GM19099 (cell line): Measurements from ENCODE around the gene RUNX1.

Experiments used
- POLR2A ChIP-seq: IDR thresholded peaks from 3 replicates; pipeline ENCODE4 v1.6.1; 2011; ENCODE audit warnings: low read depth; ENCODE audit not compliant: insufficient read length; ENCODE audit errors: extremely low read depth

RUNX1 gene

DNA sequence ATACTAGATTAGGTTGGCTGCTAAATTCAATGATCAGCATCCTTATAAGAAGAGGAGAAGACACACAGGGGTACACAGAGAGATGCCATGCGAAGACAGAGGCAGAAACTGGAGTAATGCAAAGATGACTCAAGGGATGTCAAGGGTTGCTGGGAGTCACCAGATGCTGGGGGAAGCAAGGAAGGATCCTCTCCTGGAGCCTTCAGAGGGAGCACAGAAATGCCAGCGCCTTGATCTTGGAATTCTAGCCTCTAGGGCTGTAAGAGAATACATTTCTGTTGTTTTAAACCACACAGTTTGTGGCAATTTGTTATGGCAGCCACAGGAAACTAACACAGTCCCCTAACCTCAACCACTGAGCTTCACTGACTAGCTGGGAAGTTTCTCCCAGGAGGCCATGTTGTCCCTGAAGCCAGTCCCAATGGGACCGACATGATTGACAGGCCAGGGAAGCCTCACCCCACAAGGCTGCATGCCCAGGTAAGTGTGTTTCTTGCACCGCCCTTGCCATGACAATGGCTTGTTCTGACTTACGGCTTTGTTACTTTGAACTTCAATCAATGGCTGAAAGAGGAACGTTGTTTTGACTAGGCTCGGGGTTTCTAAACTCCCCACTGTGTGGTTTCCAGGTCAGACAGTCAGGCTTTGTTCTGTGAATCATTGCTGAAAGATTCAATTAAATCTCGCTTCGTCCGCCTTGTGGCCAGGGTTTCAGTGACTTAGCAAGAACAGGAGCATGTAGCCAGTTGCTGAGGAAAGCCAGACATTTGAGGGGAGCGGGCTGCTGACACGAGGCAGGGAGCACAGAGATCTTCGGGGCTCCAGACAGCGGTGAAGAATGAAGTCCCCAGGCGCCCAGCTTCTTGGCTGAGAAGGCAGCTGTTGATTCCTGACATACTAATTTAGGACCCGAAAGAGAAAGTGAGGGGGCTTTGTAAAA lies 62.3 kb downstream of the RUNX1 start:
- TF ChIP-seq POLR2A = no peak

DNA sequence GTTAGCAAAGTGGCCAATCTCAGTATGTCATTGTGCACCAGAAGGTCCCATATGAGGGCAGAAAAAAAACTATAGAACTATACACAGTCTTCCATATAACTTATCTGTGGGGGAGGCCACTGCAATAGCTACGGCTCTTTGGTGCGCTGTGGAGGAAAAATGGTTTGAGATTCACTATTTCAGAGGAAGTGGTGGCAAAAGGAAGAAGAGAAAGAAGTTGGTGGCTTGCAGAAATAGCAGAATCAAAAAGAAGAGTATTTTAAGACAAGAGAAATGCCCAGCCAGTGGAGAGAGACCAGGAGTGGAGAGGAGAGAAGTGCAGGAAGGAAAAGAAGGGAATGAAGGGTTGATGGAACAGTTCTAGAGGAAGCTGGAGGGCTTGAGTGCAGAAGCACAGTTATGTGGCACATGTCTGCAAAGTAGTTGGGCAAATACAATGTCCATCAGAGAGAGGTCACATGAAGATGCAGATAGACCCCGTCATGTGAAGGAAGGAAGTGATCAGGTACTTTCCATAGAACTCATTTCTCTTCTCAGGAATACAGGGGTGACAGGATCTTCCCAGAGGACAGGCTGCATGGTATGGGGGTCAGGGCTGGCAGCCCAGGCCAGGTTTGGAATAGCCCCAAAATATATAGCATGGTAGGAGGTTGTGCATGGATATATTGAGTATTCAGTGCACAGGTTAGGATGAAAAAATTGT lies 64.6 kb downstream of the RUNX1 start:
- no peak for TF ChIP-seq POLR2A

DNA sequence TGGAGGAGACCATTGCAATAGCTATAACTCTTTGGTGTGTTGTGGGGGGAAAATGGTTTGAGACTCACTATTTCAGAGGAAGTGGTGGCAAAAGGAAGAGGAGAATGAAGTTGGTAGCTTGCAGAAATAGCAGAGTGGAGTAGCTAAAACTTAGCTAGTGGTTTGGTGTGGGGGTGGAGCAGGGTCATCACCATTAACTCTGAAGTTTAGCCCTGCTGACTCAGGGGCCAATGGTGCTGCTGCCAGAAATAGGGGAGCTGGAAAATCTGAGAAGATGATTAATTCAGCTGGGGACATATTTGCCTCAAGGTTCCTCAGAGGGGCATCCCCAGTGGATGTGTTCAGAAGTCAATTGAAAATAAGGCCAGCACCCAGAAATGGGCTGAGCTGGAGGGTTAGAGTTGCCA lies 65.4 kb downstream of the RUNX1 start:
- TF ChIP-seq POLR2A = no peak

DNA sequence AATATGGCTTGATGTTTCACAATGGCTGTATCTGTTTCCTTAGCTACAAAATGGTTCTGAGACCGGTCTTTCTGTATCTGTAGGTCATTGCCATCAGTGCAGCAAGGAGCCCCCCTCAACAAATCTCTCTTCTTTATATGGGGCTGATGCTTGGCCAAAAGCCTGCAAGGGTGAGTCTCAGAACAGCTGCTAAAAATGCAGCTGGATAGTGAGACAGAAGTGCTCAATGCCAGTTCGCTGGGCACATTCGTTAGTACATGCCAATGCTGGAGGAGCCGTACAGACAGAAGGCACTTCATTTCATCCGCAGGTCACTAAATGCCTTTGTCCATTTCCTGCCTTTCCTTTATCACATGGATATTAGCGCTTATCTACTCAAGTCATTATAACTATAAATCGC lies 67.3 kb downstream of the RUNX1 start:
- no peak for TF ChIP-seq POLR2A

DNA sequence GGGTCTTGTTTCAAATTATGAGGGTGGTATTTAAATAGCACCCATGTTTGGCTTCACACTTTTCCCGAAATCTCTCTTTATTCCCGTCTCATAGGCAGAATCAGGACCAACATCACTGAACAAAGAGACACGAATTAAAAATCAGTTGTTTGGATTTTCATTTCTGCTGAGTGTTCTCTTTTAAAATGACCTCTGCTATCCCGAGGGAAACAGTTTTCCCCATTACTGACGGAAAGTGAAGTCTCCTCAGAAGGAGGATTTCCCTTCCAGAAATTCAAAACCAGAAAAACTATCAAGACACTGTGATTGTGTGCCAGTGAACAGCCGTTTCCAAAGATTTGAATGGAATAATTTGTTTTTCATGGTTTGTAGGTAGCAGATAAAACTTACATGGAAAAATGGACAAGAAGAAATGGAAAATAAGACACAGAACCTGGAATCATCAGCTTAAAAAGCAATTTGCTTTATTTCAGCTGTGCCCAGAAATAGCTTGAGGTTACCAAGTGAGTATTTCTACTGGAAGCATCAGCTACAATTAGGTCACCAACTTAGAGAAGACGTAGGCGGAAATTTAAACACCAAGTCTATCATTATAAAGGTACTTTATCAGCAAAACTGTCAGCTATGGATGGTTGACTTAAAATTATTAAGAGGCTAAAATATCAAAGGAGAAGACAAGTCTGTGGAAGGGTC lies 68.5 kb downstream of the RUNX1 start:
- no peak for TF ChIP-seq POLR2A

DNA sequence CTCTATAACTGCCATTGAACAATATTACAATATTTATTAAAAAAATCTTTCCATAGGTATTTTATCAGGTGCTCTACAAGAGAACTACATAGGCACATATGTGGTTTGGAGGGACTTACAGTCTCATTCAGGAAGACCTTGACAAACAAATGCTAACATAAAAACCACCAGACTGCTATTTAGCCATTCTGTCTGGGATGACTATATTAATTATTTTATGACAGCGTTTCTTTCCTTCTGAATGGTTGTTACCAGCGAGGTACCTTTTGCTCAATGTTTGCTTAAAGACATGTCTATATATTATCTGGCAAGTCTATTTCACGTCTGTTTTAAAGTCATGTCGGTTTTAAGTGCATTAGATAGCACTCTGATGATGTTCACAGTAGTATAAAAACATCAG lies 69.7 kb downstream of the RUNX1 start:
- TF ChIP-seq POLR2A = no peak

DNA sequence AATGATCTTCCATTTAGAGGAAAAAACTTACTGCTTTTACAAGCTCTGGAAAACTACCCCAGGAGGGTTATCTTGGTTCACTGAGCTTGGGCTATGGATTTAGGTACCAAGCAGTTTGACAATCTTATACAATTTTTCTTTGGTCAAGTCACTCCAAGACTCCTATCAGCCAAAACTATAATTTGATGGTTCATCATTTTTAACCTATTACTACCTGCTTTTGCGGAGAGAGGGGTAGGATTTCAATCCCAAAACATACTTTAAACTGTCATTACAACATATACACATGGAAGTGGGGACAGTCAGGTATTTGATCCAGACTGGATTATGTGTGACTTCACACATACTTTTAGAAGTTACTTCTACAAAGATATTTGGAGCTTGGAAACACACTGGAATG lies 71.8 kb downstream of the RUNX1 start:
- no peak for TF ChIP-seq POLR2A

DNA sequence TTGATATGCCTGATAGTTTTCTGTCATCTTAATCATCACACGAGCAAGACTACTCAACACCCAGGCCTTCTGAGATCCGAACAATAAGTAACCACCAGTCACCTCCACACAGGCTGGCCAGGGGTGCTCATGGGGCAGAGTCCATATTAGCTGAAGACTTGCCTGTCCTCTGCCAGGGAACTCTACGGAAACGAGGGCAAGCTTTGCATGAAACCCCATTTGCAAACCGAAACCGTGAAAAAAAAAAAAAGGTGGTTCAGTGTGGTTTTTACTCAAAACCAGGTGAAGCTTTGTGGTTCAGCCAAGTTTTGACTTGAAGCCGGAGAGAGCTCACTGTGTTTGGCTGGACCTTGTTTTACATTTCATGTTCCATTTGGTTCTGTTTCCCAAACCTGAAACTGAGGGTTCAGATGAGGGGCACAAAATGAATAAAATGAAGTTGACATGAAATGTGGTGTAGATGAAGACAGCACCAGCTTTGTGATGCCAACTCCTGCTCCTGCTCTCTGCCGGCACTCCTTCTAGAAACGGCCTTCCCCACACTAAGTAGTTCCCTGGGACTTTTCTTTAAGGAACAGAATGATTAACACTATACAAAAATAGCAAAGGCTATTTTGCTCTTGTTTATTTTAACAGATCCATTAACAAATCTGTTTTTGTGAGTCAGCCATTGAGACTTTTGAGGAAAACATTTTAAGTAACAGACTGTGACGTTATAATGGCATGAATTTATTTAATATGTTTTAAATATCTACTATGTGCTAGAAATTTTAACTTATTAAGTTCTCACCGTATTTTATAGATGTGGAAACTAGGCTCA lies 74.7 kb downstream of the RUNX1 start:
- no peak for TF ChIP-seq POLR2A

DNA sequence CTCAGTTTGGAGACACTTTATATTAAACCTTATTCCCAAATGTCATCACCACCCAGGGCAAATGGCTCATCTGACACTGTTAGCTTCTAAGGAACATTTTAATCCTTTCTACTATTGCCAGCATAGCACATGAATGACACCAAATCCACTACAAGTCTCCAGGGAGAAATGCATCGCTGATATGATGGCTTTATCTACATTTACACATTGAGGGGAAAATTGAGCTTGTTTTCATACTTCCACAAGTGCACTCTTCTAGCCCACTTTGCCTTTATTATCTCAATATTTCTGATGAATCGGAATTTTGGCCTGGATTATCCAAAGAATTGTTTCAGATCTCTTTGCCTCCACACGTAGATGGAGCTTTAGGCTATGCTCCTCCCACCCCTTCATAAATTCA lies 75.4 kb downstream of the RUNX1 start:
- no peak for TF ChIP-seq POLR2A

DNA sequence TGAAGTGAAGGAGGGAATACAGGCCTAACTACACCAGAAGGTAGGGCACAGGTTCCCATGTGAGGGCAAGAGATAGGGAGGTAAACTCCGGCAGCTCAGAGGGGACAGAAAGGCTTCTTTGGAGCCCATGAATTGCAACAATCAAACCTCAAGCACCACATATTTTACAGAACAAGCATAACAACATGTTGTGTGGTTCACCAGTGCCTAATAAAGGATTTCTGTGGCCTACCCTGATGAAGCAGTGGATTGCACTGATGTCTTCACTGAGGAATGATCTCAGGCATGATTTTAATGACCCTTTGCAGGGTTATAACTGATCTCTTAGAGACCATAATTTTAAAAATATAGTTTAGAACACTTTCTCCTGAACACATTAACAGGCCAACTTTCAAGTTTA lies 77.4 kb downstream of the RUNX1 start:
- TF ChIP-seq POLR2A = no peak

DNA sequence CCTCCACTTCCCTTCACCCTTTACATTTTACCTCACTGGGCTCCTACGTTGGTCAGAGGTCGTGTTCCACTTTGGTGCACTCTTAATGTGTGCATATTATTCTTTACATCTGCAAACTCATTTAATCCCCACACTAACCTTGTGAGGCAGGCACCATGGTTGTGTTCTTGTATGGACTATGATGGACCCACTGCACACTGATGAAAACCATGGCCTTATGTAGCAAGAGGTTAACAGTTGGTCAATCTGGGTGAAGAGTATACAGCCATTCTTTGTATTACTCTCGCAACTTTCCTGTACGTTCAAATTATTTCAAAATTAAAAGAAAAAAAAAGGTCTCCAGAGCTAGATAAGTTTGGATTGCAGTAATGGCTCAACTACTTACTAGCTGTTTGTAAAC lies 78.5 kb downstream of the RUNX1 start:
- no peak for TF ChIP-seq POLR2A

DNA sequence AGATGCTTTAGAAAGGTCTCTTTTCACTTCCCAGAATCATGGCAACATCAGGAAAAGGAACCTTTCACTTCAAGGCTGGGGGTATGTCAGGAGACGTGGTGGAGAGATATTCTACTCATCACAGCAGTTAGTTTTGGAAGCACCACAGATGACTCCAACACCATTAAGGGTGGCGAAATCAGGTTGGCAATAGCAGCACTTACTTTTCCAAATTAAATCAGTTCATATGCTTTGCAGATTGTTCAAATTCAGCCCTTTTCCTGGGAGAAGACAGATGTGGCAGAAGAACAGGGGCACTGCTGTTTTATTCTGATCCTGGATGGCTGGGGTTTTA lies 79.0 kb downstream of the RUNX1 start:
- no peak for TF ChIP-seq POLR2A

DNA sequence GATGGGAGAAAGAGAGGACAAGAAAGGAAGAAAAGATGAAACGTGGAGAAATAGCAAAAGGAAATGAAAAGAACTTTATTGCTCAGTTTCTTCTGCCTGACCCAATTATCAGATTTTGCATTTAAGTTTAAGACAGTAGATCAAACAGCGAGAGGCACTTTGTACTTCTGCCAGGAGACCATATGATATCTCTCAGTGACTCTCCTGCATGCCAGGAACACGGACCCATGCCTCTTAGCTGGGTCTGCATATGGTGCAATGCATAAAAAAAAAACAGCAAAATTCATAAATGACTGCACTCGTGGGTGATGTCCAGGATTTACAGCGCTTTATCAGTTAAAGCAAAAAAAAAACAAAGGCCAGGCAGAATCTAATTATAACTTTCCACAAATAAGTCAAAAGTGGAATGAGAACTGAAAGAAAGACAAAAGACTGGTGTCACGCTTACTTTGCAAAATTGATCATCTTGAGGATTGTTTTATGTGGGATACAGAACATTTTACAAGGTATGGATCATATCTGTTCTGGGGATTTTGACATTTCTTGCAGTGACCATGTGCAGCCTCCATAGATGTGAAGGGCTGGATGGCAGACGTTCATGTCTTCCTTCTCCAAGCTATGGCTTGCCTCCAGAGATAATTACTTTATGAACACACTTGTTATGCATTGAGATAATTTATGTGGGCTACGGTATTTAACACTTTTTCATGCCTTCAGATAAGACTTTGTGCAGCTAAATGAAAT lies 79.5 kb downstream of the RUNX1 start:
- no peak for TF ChIP-seq POLR2A
